GM23248 (cell line): ENCODE data around the gene COL28A1. TPM values are rescaled to one million over a fixed set of nuclear protein-coding genes. Genes with fewer than 3 reads are reported as not detected.

Experiments used
- DNase-seq: peaks from one replicate; pipeline ENCODE4 v3.0.0-alpha.2; 2015
- H2AFZ ChIP-seq: fragments of 200-600 bp; sonication (generic); 2 replicates; pipeline ENCODE4 v1.6.1; 2016; ENCODE audit warnings: antibody characterized with exemption
- H3F3A ChIP-seq: fragments of 200-600 bp; sonication (generic); 2 replicates; pipeline ENCODE4 v1.6.1; 2016; ENCODE audit warnings: mild to moderate bottlenecking, antibody characterized with exemption, mixed run types; ENCODE audit not compliant: insufficient read depth
- H3K27ac ChIP-seq: fragments of 200-600 bp; sonication (generic); 2 replicates; pipeline ENCODE4 v1.5.1; 2016; ENCODE audit warnings: mild to moderate bottlenecking
- H3K27me3 ChIP-seq: fragments of 200-600 bp; sonication (generic); replicated peaks from 2 replicates; pipeline ENCODE4 v1.6.1; 2016; ENCODE audit warnings: mild to moderate bottlenecking; ENCODE audit not compliant: insufficient read depth
- H3K36me3 ChIP-seq: fragments of 200-600 bp; sonication (generic); 2 replicates; pipeline ENCODE4 v1.6.1; 2016; ENCODE audit warnings: low read depth, mild to moderate bottlenecking
- H3K4me1 ChIP-seq: fragments of 200-600 bp; sonication (generic); 2 replicates; pipeline ENCODE4 v1.6.1; 2016; ENCODE audit warnings: mild to moderate bottlenecking; ENCODE audit not compliant: insufficient read depth
- H3K4me2 ChIP-seq: fragments of 200-600 bp; sonication (generic); one replicate; pipeline ENCODE4 v1.6.1; 2016; ENCODE audit warnings: mild to moderate bottlenecking; ENCODE audit not compliant: unreplicated experiment
- H3K4me3 ChIP-seq: fragments of 200-600 bp; sonication (generic); 2 replicates; pipeline ENCODE4 v1.5.1; 2016; ENCODE audit warnings: mild to moderate bottlenecking
- H3K79me2 ChIP-seq: fragments of 200-600 bp; sonication (generic); 2 replicates; pipeline ENCODE4 v1.6.1; 2016; ENCODE audit warnings: mild to moderate bottlenecking; ENCODE audit not compliant: insufficient read depth
- H3K9ac ChIP-seq: fragments of 200-600 bp; sonication (generic); 2 replicates; pipeline ENCODE4 v1.6.1; 2016; ENCODE audit warnings: mild to moderate bottlenecking
- H3K9me2 ChIP-seq: fragments of 200-600 bp; sonication (generic); 2 replicates; pipeline ENCODE4 v1.6.1; 2016; ENCODE audit warnings: mixed run types, mild to moderate bottlenecking, moderate library complexity; ENCODE audit not compliant: insufficient read depth
- H3K9me3 ChIP-seq: fragments of 200-600 bp; sonication (generic); one replicate; pipeline ENCODE4 v1.6.1; 2017; ENCODE audit warnings: low read depth
- H4K20me1 ChIP-seq: fragments of 200-600 bp; sonication (generic); 2 replicates; pipeline ENCODE4 v1.6.0; 2016; ENCODE audit not compliant: insufficient read depth
- EZH2 ChIP-seq: fragments of 200-600 bp; sonication (generic); IDR thresholded peaks from 2 replicates; pipeline ENCODE4 v1.6.1; 2018; ENCODE audit warnings: antibody characterized with exemption, mild to moderate bottlenecking; ENCODE audit not compliant: insufficient read depth, poor library complexity, severe bottlenecking
- EZH2phosphoT487 ChIP-seq: fragments of 200-600 bp; sonication (generic); IDR thresholded peaks from 2 replicates; pipeline ENCODE4 v1.6.1; 2018; ENCODE audit warnings: antibody characterized with exemption, moderate library complexity, mild to moderate bottlenecking, low read depth; ENCODE audit not compliant: insufficient read depth
- WGBS, 2 experiments: methylation state at CpG; one replicate each; pipeline ENCODE4 v1.1.6; 2015 to 2017; ENCODE audit warnings: low lambda C conversion rate in 2 of 2, low coverage in 1 of 2; ENCODE audit errors: missing lambda C conversion rate in 2 of 2; 5-methylcytosine and 5-hydroxymethylcytosine counted together
- in situ Hi-C: fragments of 300-500 bp; cut with MboI; formaldehyde crosslinking; loops from 2 replicates; pipeline ENCODE4 v1.15.0; 2020
- polyA plus RNA-seq: library from polyadenylated mRNA; unstranded; fragments of >200 nt; fragmentation: Nextera tagmentation; extraction: Ambion mirVana; gene quantifications from 2 replicates; pipeline ENCODE4 v1.2.1, GENCODE V29; 2016
- total RNA-seq: library from RNA; depleted of rRNA; stranded (reverse); fragments of >200 nt; shearing (Covaris generic); gene quantifications from 2 replicates; pipeline ENCODE4 v1.2.3, GENCODE V29; 2014

The COL28A1 gene
- total and polyA plus RNA-seq, 2 experiments from 2014 or later: not detected

- Histone ChIP-seq H3F3A (no peaks in the 10 kb centered on the region), H3K79me2 (no peaks in the 10 kb centered on the region), H3K9me2 (no peaks in the 10 kb centered on the region), H3K4me3 (no peak overlapping the region), H3K4me2 (no peak overlapping the region), H2AFZ (no peak overlapping the region), H3K9ac (no peak overlapping the region), H4K20me1 (no peaks in the 10 kb centered on the region; the same call in 1 of the 2 replicates), H3K27me3 (peaks cover 7% of the 10 kb centered on the region), H3K4me1 (no peaks in the 10 kb centered on the region), H3K9me3 (no peaks in the 10 kb centered on the region), H3K36me3 (no peaks in the 10 kb centered on the region), H3K27ac (no peak overlapping the region)
- no peak for TF ChIP-seq EZH2
- in situ Hi-C loops: no loop called here
- WGBS, 2 experiments: 0 to 4% methylated on average over 1 of the region's 1 CpG
- DNase-seq: no peak
These were observed 206.3 kb downstream of the COL28A1 start for GRCh38 chr7:7329326-7329725.

GRCh38 chr7:7327423-7327822 lies 208.2 kb downstream of the COL28A1 start:
- H3K4me2 ChIP-seq: no peak overlapping the region
- in situ Hi-C loops: no loop called here
- TF ChIP-seq EZH2 (no peak), EZH2phosphoT487 (no peak)
- H3K9me2 ChIP-seq: no peaks in the 10 kb centered on the region
- H3K27me3 ChIP-seq: peaks cover 7% of the 10 kb centered on the region
- no peaks in the 10 kb centered on the region; the same call in 1 of the 2 replicates for H4K20me1 ChIP-seq
- no peaks in the 10 kb centered on the region for H3K9me3 ChIP-seq
- H3F3A ChIP-seq: no peaks in the 10 kb centered on the region
- H3K79me2 ChIP-seq: no peaks in the 10 kb centered on the region
- H2AFZ ChIP-seq: no peak overlapping the region
- H3K4me1 ChIP-seq: no peaks in the 10 kb centered on the region
- H3K4me3 ChIP-seq: no peak overlapping the region
- no peak overlapping the region for H3K27ac ChIP-seq
- H3K36me3 ChIP-seq: no peaks in the 10 kb centered on the region
- 6 to 9% methylated on average over 2 of the region's 2 CpGs for WGBS, 2 experiments
- DNase-seq: no peak
- no peak overlapping the region for H3K9ac ChIP-seq

DNA sequence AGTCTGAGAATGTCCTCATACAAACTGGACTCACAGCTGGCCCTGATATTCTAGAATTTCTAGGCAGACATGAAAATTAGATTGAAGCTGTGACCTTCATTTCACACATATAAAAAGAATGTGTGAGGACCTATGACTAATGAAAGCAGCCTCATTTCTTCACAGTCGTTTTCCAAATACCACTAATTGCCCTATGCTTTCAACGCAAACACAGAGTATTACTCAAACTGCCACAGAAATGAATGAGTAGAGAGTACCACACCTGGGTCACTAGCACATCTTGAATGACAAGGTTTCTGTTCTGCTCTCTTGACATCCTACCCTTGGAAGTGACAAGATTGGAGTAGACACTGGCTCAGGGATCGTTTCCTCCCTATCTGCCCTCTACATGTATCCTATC lies 211.0 kb downstream of the COL28A1 start:
- Histone ChIP-seq H3K9me2 (no peaks in the 10 kb centered on the region), H3K9ac (no peak overlapping the region), H3K4me3 (no peak overlapping the region), H3F3A (no peaks in the 10 kb centered on the region), H3K27ac (no peak overlapping the region), H2AFZ (no peak overlapping the region), H4K20me1 (no peaks in the 10 kb centered on the region; the same call in 1 of the 2 replicates), H3K9me3 (no peaks in the 10 kb centered on the region), H3K27me3 (peaks cover 7% of the 10 kb centered on the region; the same call in 1 of the 2 replicates), H3K79me2 (no peaks in the 10 kb centered on the region), H3K4me1 (no peaks in the 10 kb centered on the region), H3K36me3 (no peaks in the 10 kb centered on the region), H3K4me2 (no peak overlapping the region)
- TF ChIP-seq EZH2 (no peak), EZH2phosphoT487 (no peak)
- WGBS, 2 experiments: 46 to 52% methylated on average over 3 of the region's 3 CpGs
- in situ Hi-C loops: no loop called here
- DNase-seq: no peak

DNA sequence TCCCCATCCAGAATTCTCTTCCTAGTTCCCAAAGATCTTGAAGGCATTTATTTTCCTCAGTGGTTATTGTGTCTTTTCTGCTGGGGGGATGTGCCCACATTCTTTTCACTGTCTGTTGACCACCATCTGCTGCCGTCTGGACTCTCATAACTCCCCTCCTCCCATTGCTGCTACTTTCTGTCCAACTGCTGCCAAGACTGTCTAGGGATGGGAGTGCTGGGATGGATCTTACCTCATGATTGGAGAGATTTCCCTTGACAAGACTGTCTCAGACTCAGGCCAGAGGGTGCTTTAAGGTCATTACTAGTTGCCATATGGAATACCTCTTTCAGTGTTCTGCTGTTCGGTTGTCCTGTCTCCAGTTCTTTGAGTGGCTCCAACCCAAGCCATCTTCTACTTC lies 211.8 kb downstream of the COL28A1 start:
- no peaks in the 10 kb centered on the region for H3K79me2 ChIP-seq
- in situ Hi-C loops: no loop called here
- no peak overlapping the region for H3K4me2 ChIP-seq
- H3K4me1 ChIP-seq: no peaks in the 10 kb centered on the region
- no peaks in the 10 kb centered on the region for H3F3A ChIP-seq
- H3K27me3 ChIP-seq: peaks cover 7% of the 10 kb centered on the region; the same call in 1 of the 2 replicates
- H4K20me1 ChIP-seq: no peaks in the 10 kb centered on the region; the same call in 1 of the 2 replicates
- no peak overlapping the region for H2AFZ ChIP-seq
- no peaks in the 10 kb centered on the region for H3K9me3 ChIP-seq
- no peak overlapping the region for H3K27ac ChIP-seq
- no peaks in the 10 kb centered on the region for H3K36me3 ChIP-seq
- H3K9me2 ChIP-seq: no peaks in the 10 kb centered on the region
- no peak overlapping the region for H3K4me3 ChIP-seq
- 73 to 76% methylated on average over 2 of the region's 2 CpGs for whole genome bisulfite sequencing, 2 experiments
- H3K9ac ChIP-seq: no peak overlapping the region
- TF ChIP-seq EZH2 (no peak), EZH2phosphoT487 (no peak)
- no peak for DNase-seq

GRCh38 chr7:7323352-7323751 lies 212.3 kb downstream of the COL28A1 start:
- Histone ChIP-seq H3K27me3 (peaks cover 7% of the 10 kb centered on the region; the same call in 1 of the 2 replicates), H3F3A (no peaks in the 10 kb centered on the region), H3K9ac (no peak overlapping the region), H3K4me3 (no peak overlapping the region), H3K79me2 (no peaks in the 10 kb centered on the region), H3K9me3 (no peaks in the 10 kb centered on the region), H3K36me3 (no peaks in the 10 kb centered on the region), H4K20me1 (no peaks in the 10 kb centered on the region; the same call in 1 of the 2 replicates), H3K27ac (no peak overlapping the region), H2AFZ (no peak overlapping the region), H3K4me1 (no peaks in the 10 kb centered on the region), H3K9me2 (no peaks in the 10 kb centered on the region), H3K4me2 (no peak overlapping the region)
- TF ChIP-seq EZH2 (no peak), EZH2phosphoT487 (no peak)
- in situ Hi-C loops: no loop called here
- no peak for DNase-seq
- WGBS, 2 experiments: 41 to 45% methylated on average over 6 of the region's 6 CpGs
